Endothelial cell (in vitro differentiated cells): ENCODE results near the gene PEMT. TPM values are rescaled to one million over a fixed set of nuclear protein-coding genes. Genes with fewer than 3 reads are reported as not detected.

Experiments
- DNase-seq: peaks from one replicate; pipeline ENCODE4 v3.0.0; 2021; ENCODE audit warnings: low spot score
- H3K27ac Mint-ChIP-seq: one replicate; pipeline ENCODE4 v1.8.0; 2021; ENCODE audit warnings: mixed read lengths, inconsistent platforms; ENCODE audit not compliant: unreplicated experiment
- H3K27me3 Mint-ChIP-seq: one replicate; pipeline ENCODE4 v1.8.0; 2021; ENCODE audit warnings: mild to moderate bottlenecking, moderate library complexity, mixed read lengths, inconsistent platforms; ENCODE audit not compliant: unreplicated experiment
- H3K36me3 Mint-ChIP-seq: one replicate; pipeline ENCODE4 v1.8.0; 2021; ENCODE audit warnings: mild to moderate bottlenecking, low read depth, mixed read lengths, inconsistent platforms; ENCODE audit not compliant: unreplicated experiment
- H3K4me1 Mint-ChIP-seq: one replicate; pipeline ENCODE4 v1.8.0; 2021; ENCODE audit warnings: mild to moderate bottlenecking, mixed read lengths, inconsistent platforms; ENCODE audit not compliant: unreplicated experiment
- H3K4me3 Mint-ChIP-seq: one replicate; pipeline ENCODE4 v1.8.0; 2021; ENCODE audit warnings: mild to moderate bottlenecking, mixed read lengths, inconsistent platforms; ENCODE audit not compliant: unreplicated experiment
- H3K9me3 Mint-ChIP-seq: one replicate; pipeline ENCODE4 v1.8.0; 2021; ENCODE audit warnings: mixed read lengths, inconsistent platforms; ENCODE audit not compliant: unreplicated experiment
- total RNA-seq: library from RNA; stranded (reverse); fragmentation: NEBNext Ultra II Directional; extraction: Animal tissue kit (Norgen Biotek cat#: 25700); gene quantifications from one replicate; pipeline ENCODE4 v1.2.1, GENCODE V29; 2021; ENCODE audit not compliant: unreplicated experiment
- TF ChIP-seq, protein P1 (sequence below): fragments of 200-600 bp; sonication (generic); IDR thresholded peaks from one replicate; pipeline ENCODE4 v1.5.0; 2021; ENCODE audit warnings: antibody characterized with exemption; ENCODE audit not compliant: unreplicated experiment

PEMT gene
- total RNA-seq, 1 donor from 2014 or later, result 29.7 TPM

DNA sequence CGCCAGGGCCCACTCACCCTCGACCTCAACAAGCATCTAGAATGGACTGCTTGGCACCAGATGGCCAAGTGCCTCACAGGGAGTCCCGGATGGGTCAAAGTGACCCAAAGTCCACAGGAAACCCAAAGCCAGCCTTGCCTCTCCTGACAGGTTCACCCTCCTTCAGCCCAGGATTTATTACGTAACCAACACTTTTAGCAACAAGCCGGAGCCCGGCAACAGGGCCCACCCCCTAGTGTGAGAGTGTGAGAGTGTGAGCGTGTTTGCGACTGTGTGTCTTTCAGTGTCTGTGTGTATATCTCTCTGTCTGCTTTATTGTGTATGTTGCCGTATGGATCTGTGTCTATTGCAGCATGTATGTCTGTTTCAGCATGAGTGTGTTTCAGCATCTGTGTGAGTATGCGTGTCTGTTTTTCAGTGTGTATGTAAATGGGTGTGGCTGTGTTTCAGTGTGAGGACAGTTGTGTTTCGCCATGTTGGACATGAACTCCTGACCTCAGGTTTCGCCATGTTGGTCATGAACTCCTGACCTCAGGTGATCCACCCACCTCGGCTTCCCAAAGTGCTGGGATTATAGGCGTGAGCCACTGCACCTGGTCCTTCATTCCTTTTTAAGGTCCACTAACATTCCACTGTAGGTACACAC is 13.7 kb upstream of the PEMT start:
- Mint-ChIP-seq H3K4me1 (no peaks in the 10 kb centered on the region), H3K9me3 (no peaks in the 10 kb centered on the region), H3K27ac (peak overlapping the region; percentile 40), H3K4me3 (no peak overlapping the region), H3K36me3 (no peaks in the 10 kb centered on the region), H3K27me3 (peaks cover 5% of the 10 kb centered on the region)
- DNase-seq, result no peak
- TF ChIP-seq, protein P1, sequence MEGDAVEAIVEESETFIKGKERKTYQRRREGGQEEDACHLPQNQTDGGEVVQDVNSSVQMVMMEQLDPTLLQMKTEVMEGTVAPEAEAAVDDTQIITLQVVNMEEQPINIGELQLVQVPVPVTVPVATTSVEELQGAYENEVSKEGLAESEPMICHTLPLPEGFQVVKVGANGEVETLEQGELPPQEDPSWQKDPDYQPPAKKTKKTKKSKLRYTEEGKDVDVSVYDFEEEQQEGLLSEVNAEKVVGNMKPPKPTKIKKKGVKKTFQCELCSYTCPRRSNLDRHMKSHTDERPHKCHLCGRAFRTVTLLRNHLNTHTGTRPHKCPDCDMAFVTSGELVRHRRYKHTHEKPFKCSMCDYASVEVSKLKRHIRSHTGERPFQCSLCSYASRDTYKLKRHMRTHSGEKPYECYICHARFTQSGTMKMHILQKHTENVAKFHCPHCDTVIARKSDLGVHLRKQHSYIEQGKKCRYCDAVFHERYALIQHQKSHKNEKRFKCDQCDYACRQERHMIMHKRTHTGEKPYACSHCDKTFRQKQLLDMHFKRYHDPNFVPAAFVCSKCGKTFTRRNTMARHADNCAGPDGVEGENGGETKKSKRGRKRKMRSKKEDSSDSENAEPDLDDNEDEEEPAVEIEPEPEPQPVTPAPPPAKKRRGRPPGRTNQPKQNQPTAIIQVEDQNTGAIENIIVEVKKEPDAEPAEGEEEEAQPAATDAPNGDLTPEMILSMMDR, result no peak

DNA sequence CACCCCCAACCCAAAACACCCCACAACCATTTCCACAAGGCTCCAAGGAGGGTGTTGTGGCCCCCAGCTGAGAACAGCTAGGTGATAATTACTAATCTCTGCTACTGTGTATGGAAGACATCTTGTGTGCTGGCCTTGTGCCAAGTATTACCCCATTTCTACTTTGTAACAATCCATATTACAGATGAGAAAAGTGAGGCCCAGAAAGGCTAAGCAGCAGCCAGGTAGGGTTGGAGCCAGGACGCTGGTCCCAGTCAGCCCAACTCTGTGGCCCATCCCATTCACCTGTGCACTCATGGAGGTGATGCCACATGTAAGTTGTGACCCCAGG is 12.4 kb upstream of the PEMT start:
- H3K4me1 Mint-ChIP-seq, result no peaks in the 10 kb centered on the region
- TF ChIP-seq, protein P1, result no peak
- no peaks in the 10 kb centered on the region for H3K9me3 Mint-ChIP-seq
- H3K36me3 Mint-ChIP-seq, result no peaks in the 10 kb centered on the region
- peaks cover 5% of the 10 kb centered on the region for H3K27me3 Mint-ChIP-seq
- H3K4me3 Mint-ChIP-seq, result no peak overlapping the region
- no peak overlapping the region for H3K27ac Mint-ChIP-seq
- no peak for DNase-seq

DNA sequence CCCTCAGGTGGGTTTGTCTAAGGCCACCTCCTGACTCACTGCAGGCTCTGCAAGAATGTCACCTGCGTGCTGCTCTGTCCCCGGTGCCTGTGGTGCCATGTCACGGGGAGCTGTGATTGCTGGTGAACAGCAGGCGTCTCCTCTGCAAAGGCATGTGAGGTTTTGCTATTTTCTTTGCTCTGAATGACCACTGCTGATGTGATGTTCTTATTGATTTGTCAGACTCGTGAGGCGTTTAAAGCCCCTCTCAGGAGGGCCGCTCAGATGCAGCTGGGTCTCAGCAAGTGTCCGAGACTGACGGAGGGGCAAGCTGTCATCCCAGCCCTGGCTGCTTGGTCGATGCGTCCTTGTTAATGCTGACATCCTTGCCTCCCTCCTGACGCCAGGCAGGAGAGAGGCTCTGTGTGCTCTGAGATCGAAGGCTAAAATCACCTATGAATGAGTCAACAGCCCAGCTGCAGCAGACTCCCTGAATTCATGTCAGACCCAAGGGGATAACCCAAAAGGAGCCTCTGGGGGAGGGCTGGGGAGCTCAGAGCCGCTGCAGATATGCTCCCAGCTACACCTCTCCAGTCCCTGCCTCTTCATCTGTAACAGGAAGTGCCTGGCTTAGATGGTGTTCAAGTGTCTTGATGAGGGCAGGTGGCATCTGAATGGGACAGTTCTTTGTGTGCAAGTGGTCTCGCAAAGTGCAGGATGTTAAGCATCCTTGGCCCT is 11.8 kb upstream of the PEMT start:
- Mint-ChIP-seq H3K27me3 (peaks cover 5% of the 10 kb centered on the region), H3K4me1 (no peaks in the 10 kb centered on the region), H3K36me3 (no peaks in the 10 kb centered on the region), H3K9me3 (no peaks in the 10 kb centered on the region), H3K27ac (no peak overlapping the region), H3K4me3 (no peak overlapping the region)
- TF ChIP-seq, protein P1, result no peak
- DNase-seq, result no peak

DNA sequence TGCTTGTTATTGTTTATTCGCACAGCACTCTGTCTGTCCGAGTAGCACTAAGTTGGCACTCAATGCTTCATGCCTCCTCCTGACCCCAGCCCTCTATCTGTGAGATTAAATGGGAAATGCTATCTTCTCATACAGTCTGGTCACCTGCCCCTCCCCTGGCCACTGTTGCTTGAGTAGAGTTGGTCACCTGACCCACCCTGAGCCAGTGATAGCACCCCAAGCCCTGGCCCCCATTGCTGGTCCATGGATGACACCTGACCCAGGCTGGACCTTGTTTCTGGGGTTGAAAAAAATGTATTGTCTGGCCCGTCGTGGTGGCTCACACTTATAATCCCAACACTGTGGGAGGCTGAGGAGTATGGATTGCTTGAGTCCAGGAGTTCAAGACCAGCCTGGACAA is 8.5 kb upstream of the PEMT start:
- Mint-ChIP-seq H3K9me3 (no peaks in the 10 kb centered on the region), H3K36me3 (no peaks in the 10 kb centered on the region), H3K4me1 (no peaks in the 10 kb centered on the region), H3K27ac (peak overlapping the region; percentile 67), H3K4me3 (no peak overlapping the region), H3K27me3 (peaks cover 2% of the 10 kb centered on the region)
- DNase-seq, result no peak
- TF ChIP-seq, protein P1, result no peak

DNA sequence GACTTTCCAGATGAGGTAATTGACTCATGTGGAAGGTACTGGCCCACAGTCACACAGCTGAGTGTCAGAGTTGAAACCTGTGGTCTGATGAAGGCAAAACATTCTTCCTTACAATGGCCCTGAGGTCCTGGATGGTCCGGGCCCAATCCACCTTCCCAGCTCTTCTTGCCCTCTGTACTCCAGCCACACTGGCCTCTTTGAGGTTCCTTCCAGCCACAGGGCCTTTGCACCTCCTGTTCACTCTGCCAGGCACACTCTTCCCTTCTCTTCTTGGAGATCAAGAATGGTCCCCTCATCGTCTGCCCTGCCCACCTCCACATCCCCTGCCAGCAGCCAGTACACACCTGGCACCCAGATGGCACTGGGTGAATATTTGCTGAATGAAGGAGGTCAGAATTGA is 6.5 kb upstream of the PEMT start:
- no peak for DNase-seq
- no peaks in the 10 kb centered on the region for H3K36me3 Mint-ChIP-seq
- H3K9me3 Mint-ChIP-seq, result no peaks in the 10 kb centered on the region
- no peak overlapping the region for H3K4me3 Mint-ChIP-seq
- H3K27ac Mint-ChIP-seq, result no peak overlapping the region
- H3K4me1 Mint-ChIP-seq, result no peaks in the 10 kb centered on the region
- H3K27me3 Mint-ChIP-seq, result peaks cover 5% of the 10 kb centered on the region
- TF ChIP-seq, protein P1, result no peak
